Activated CD4-positive, alpha-beta T cell treated with anti-CD3 and anti-CD28 coated beads, Interleukin-2, amount 50 U/mL, for 4 hours (primary cell): ENCODE measurements around the gene AUTS2.

Experiments
- DNase-seq, 2 experiments: peaks; one replicate each; pipeline ENCODE4 v3.0.0-alpha.2; 2020

Gene AUTS2

DNA sequence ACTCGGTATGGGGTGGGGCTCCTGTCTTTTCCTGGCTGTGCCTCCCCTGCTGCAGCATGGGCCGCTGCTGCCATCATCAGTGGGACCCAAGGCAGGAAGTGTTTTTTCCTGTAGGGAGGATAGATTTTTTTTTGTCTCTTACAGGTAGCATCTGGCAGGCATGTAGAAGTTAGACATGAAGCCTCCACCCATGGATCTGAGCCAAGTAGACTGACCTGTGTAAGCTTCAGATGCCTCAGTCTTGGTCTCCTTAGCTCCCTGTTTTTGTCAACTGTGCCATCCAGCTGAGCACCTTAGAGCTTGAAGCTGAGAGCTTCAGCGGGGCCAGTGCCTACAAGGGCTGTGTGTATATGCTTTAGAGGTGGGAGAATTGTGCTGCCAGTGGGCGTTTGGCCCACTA is 93.5 kb downstream of the AUTS2 start:
- DNase-seq = no peak

- DNase-seq = no peak
Observed at GRCh38 chr7:69692611-69693010, 94.3 kb downstream of the AUTS2 start.

DNA sequence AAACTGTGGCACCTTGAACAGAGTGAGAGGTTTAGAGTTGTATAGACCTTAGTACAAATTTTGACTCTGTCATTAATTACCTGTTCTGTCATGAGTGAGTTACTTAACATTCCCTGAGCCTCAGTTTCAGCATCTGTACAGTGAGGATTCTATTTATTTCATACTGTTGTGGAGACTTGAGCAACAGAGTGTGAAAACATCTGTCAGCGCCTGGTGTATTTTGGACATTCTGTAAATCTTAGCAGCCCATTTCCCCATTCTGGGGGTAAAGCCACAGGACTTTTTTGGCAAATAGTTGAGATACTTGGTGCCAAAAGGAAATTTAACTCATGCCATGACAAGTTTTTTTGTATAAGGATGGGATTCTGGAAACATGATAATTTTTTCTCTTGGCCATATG is 94.8 kb downstream of the AUTS2 start:
- DNase-seq = no peak

DNA sequence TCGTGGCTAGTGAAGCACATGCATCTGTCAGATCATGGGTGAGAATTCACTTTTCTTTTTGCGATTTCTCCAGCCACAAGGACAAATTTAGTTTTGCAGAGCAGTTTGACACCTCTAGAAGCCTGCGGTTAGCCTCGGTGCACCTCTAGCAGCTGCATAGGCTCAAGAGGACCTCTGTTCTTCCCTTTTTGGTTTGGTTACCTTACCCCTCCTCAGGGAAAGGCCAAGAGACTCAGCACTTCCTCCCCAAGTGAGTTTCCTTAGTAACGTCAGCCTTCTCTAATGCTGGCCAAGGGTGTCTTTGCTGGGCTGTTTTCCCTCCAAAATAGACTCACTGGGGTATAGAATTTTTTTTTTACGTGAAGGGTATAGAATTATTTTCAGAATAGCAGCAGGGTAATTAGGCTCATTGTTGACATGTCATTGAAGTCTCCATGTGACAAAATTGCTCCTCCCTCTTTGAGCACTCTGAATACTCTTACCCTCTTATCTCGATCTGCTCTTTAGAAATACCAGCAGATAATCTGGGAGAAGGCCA is 97.8 kb downstream of the AUTS2 start:
- DNase-seq = no peak

- DNase-seq = no peak
Observed at GRCh38 chr7:69696686-69697685, 98.7 kb downstream of the AUTS2 start.

DNA sequence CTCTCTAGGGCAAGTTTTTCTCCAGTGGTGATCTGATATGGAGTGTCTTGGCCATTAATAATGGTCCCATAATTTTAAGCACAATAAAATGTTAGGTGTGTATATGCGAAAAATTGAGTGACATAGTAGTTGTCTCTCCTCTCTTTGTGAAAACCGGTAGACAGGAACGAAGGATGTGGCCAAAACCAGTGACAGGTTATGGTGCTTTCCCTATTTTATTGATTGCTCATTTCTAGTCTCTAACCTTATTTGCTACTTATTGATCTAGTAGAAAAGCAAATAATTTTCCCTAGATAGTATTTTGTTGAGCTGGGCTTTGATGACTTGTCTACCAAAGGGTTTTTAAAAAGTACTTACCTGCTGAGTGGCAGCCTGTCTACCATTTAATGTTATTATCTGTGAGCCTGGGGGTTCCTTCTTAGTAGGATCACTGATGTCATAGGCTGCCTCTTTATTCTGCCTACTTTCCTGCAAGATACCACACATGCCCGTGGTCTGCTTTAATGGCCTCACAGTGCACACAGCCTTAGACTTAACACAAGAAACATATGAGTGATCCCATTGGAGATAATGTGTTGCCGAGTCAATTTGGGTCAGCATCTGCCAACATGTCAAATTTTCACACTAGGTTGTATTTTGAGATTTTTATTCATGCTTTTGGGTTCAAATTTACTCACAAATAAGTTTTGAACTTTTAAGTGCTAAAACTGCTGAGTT is 100.0 kb downstream of the AUTS2 start:
- DNase-seq = no peak

GRCh38 chr7:69699931-69700330 is 101.7 kb downstream of the AUTS2 start:
- no peak for DNase-seq

DNA sequence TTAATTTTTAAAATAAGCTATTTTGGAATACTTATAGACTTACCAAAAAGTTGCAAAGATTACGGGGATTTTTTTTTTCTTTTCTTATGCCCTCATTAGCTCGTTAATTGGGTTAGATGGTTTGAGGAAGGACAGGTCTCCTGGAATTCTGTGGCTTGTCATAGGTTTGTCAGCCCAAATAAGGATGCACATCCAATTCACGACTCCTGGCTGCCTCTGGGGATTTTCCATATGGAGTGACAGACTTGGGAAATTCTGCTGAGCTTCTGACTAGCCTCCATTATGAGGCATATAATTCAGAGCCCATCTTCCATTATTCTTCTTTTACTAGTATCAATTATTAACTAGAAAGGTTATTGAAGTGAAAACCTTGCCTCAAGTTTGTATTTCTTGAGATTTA is 102.1 kb downstream of the AUTS2 start:
- DNase-seq = no peak

- no peak for DNase-seq
Observed at GRCh38 chr7:69701288-69701687, 103.0 kb downstream of the AUTS2 start.

DNA sequence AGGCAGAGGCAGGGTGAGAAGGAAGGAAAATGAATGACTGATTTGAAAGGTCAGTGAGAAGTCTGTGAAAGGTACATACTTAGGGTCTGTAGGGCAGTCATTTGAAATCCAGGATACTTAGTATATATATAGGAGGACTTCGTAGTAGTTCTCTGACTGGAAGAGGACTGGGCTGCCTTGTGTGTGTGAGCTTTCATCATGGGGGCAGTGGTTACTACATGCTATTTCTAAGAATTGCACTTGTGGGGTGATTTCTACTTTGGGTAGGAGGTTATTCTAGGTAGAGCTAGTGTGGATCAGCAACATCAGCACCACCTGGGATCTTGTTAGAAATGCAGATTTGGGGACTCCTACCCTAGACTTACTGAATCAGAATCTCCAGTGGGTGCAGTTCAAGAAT is 104.1 kb downstream of the AUTS2 start:
- DNase-seq = no peak

DNA sequence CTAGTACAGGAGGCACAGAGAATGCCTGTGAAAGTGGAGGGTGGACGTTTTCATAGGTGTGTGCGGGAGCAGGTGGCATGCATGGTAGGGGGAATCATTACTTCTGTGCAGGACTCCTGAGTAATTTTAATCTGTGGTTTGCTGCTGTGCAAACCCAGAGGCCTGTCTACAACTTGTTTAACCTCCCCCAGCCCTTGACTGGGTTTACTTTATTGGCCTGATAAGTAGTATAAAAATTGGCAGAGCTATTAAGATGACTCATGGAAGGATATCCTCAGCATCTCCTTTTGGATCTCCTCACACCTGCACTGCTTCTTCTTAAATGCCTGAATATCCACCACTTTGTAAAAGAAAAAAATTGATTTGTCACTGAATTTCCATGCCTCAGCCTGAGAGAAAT is 104.8 kb downstream of the AUTS2 start:
- no peak for DNase-seq

GRCh38 chr7:69706070-69706469 is 107.8 kb downstream of the AUTS2 start:
- DNase-seq = no peak

DNA sequence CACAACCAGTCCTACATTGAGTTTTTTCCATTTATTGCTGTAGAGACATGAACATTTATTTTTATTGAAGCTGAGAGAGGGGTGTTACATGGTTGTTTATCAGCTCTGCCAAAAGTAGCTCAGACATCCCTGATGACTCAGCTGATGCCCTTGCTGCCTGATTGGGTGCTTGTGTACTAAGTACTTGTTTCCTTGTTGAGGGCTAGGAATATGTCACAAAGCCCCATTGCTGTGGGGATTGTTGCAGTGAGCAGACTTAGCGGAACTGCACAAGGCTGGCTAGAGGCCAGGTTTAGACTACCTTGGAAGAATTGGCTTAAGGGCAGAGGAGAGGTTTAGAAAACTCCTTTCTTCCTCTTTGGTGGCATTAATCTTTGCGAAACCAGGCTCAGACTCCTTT is 110.6 kb downstream of the AUTS2 start:
- DNase-seq = no peak

DNA sequence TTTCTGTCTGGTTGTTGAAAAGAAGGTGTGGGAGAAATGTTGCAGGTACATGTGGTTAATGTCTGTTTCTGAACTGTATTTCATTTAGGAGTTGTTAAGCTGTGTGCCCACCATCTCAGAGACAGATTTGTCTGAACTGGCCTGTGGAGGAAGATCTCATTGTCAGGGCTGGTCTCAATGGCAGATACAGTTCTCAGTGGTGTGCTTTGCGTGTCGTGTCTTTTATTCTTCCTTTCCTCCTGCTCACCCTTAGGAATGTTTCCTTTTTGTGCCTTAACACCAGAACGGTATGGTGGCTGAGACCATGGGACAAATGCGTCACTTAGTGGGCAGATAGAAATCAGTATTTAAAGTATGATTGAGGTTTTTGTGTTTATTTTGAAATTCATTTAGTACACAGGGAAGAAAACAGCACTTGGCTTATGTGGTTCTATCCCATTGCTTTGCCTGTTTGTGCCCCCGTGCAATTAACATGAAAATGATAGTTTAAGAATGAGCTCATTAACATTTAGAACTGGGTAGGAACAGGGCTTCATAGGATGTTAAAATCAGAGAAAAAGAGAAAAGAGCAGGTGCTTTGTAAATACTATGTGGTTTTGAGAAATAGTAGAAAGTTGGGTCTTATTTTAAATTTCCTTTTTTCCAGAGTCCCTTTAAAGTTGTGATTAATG is 112.6 kb downstream of the AUTS2 start:
- no peak for DNase-seq

- no peak for DNase-seq
Observed at GRCh38 chr7:69714886-69715576, 116.8 kb downstream of the AUTS2 start.

DNA sequence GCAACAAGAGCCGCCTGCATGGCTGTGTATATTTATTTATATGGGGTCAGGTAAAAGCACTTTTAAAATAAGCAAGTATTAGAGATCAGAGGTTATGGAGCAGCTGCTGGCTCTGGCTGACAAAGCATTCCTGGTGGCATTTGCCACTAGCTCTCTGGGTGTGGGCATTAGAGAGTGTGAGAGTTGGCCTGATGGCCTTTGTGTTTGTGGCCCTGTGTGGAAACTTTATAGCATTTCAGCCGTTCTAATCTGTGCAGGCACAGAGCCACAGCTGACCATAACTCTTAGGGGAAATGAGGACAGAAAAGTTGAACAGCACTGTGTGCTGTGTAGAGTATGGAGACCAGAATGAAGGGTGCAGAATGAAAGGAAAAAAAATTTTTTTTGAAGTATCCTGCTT is 118.9 kb downstream of the AUTS2 start:
- DNase-seq = no peak

GRCh38 chr7:69719717-69720116 is 121.4 kb downstream of the AUTS2 start:
- DNase-seq = no peak

DNA sequence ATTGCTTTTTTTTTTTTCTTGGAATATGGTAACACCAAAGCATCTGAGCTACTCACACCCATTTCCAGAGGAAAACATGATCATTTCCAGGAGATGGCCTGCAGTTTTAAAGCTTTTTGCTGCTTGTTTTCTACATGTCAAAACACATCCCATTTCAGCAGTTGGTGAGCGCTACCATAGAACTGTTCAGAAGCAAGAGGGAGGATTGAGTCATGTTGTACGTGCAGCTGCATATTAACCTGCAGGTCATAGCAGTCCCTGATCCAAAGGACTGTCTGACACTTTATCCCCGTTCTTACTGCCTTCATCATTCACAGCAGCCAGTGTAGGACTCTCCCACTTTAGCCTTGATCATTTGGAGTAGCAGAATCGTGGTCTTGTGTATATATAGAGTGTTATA is 124.6 kb downstream of the AUTS2 start:
- DNase-seq = no peak

DNA sequence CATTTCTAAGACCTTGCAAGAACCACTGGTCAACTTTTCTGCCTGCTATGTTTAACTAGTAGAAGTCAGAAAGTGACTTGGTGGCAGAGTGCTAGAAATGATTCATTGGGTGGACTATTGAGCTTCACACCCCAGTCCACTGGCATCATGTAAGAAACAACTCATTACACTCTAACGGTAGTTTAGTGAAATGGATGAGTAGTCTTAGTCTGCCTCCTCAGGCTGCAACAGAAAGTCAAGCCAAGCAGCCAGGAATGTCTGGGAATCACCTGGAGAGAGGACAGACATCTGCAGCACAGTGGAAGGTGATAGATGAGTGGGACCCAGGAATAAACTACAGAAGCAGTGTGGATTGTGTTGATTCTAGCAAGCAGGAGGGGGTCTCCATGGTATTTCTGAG is 125.4 kb downstream of the AUTS2 start:
- no peak for DNase-seq

GRCh38 chr7:69728304-69728703 is 130.0 kb downstream of the AUTS2 start:
- DNase-seq = no peak

- DNase-seq = no peak
Observed at GRCh38 chr7:69732203-69732602, 133.9 kb downstream of the AUTS2 start.

DNA sequence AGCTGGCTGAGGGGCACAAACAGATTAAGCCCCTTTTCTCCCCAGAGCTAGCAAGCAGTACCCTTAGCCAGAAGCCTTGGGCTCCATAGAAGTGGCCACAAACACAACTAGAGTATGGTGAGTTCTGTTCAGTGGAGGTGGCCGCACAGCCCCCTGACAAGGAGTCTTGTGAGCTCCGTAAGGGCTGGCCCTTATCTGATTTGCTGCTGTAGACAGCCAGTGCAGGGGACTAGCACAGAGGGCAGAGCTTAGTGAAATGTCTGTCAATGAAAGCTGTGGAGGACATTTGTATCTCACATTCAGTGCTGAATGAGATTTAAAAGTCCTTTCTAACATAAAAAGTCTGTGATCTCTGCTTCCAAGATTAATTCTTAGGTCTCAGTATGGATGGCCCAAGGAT is 137.3 kb downstream of the AUTS2 start:
- DNase-seq = no peak
